WTC11 (cell line): ENCODE data around the gene CTNNA2. TPM values are rescaled to one million over a fixed set of nuclear protein-coding genes. Genes with fewer than 3 reads are reported as not detected.

ENCODE experiments used
- ATAC-seq: fragments of 200-7000 bp; cut with Tn5 transposase; 2 replicates; pipeline ENCODE4 v1.10.0; 2021; ENCODE audit warnings: mild to moderate bottlenecking, moderate library complexity
- CTCF ChIA-PET: fragments of 300-600 bp; sonication (Branson Sonifier 250); formaldehyde crosslinking; loops from one replicate; lab custom pipeline; 2021; ENCODE audit warnings: antibody characterized with exemption; lab: Charles Lee
- POLR2A ChIA-PET: fragments of 350-600 bp; sonication (Branson Sonifier 250); formaldehyde crosslinking; loops from one replicate; lab custom pipeline; 2021; ENCODE audit warnings: antibody characterized with exemption; lab: Charles Lee
- DNase-seq: peaks from one replicate; pipeline ENCODE4 v3.0.0; 2021; ENCODE audit warnings: low spot score
- H3K27ac Mint-ChIP-seq: 2 replicates; pipeline ENCODE4 v1.8.0; 2021; ENCODE audit warnings: mixed read lengths
- H3K27me3 Mint-ChIP-seq: 2 replicates; pipeline ENCODE4 v1.8.0; 2021; ENCODE audit warnings: low read depth, mild to moderate bottlenecking, moderate library complexity, mixed read lengths
- H3K36me3 Mint-ChIP-seq: 2 replicates; pipeline ENCODE4 v1.8.0; 2021; ENCODE audit warnings: mixed read lengths
- H3K4me1 Mint-ChIP-seq: 2 replicates; pipeline ENCODE4 v1.8.0; 2022; ENCODE audit warnings: mixed read lengths
- H3K4me3 Mint-ChIP-seq: 2 replicates; pipeline ENCODE4 v1.8.0; 2021; ENCODE audit warnings: mild to moderate bottlenecking, moderate library complexity, mixed read lengths
- H3K9me3 Mint-ChIP-seq: 2 replicates; pipeline ENCODE4 v1.8.0; 2021; ENCODE audit warnings: mixed read lengths
- ATF2 ChIP-seq: sonication (generic); formaldehyde crosslinking; IDR thresholded peaks from 2 replicates; pipeline ENCODE4 v1.8.1; 2022; ENCODE audit warnings: low read depth, missing genetic modification reagents, borderline replicate concordance
- ATF6 ChIP-seq: sonication (generic); formaldehyde crosslinking; IDR thresholded peaks from 2 replicates; pipeline ENCODE4 v1.8.1; 2023; ENCODE audit warnings: mild to moderate bottlenecking, missing genetic modification reagents
- E2F5 ChIP-seq: sonication (generic); formaldehyde crosslinking; IDR thresholded peaks from 2 replicates; pipeline ENCODE4 v1.8.1; 2022; ENCODE audit warnings: mild to moderate bottlenecking, moderate library complexity, missing genetic modification reagents
- EMX1 ChIP-seq: fragments of 250-450 bp; sonication (Bioruptor Pico); IDR thresholded peaks from 2 replicates; pipeline ENCODE4 v1.8.0; 2021; ENCODE audit warnings: mild to moderate bottlenecking
- GABPB1 ChIP-seq: sonication (generic); formaldehyde crosslinking; IDR thresholded peaks from 2 replicates; pipeline ENCODE4 v1.8.1; 2023; ENCODE audit warnings: mild to moderate bottlenecking, missing genetic modification reagents
- JAZF1 ChIP-seq: fragments of 250-450 bp; sonication (Bioruptor Pico); IDR thresholded peaks from 2 replicates; pipeline ENCODE4 v1.9.0; 2021; ENCODE audit warnings: moderate library complexity, mild to moderate bottlenecking, inconsistent platforms
- MLX ChIP-seq: sonication (generic); formaldehyde crosslinking; IDR thresholded peaks from 2 replicates; pipeline ENCODE4 v1.8.1; 2023; ENCODE audit warnings: mild to moderate bottlenecking, missing genetic modification reagents, moderate library complexity
- NR1H2 ChIP-seq: sonication (generic); formaldehyde crosslinking; IDR thresholded peaks from 2 replicates; pipeline ENCODE4 v1.9.0; 2021; ENCODE audit warnings: mild to moderate bottlenecking, moderate library complexity, missing genetic modification reagents
- NR2C2 ChIP-seq: sonication (generic); formaldehyde crosslinking; IDR thresholded peaks from 2 replicates; pipeline ENCODE4 v1.8.0; 2022; ENCODE audit warnings: mild to moderate bottlenecking, missing genetic modification reagents
- OVOL2 ChIP-seq: fragments of 250-450 bp; sonication (Bioruptor Pico); IDR thresholded peaks from 2 replicates; pipeline ENCODE4 v1.9.0; 2021; ENCODE audit warnings: mild to moderate bottlenecking, borderline replicate concordance
- TEAD1 ChIP-seq: sonication (generic); formaldehyde crosslinking; IDR thresholded peaks from 2 replicates; pipeline ENCODE4 v1.8.0; 2022; ENCODE audit warnings: mild to moderate bottlenecking, missing genetic modification reagents
- USF1 ChIP-seq: sonication (generic); formaldehyde crosslinking; IDR thresholded peaks from 2 replicates; pipeline ENCODE4 v1.8.0; 2022; ENCODE audit warnings: mild to moderate bottlenecking, missing genetic modification reagents
- ZBTB43 ChIP-seq: sonication (generic); formaldehyde crosslinking; IDR thresholded peaks from 2 replicates; pipeline ENCODE4 v1.8.1; 2023; ENCODE audit warnings: mild to moderate bottlenecking, missing genetic modification reagents
- ZNF232 ChIP-seq: sonication (generic); formaldehyde crosslinking; IDR thresholded peaks from 2 replicates; pipeline ENCODE4 v1.8.0; 2022; ENCODE audit warnings: mild to moderate bottlenecking, missing genetic modification reagents
- ZNF281 ChIP-seq: sonication (generic); formaldehyde crosslinking; IDR thresholded peaks from 2 replicates; pipeline ENCODE4 v1.8.0; 2023; ENCODE audit warnings: mild to moderate bottlenecking, missing genetic modification reagents
- ZNF396 ChIP-seq: fragments of 250-450 bp; sonication (Bioruptor Pico); IDR thresholded peaks from 2 replicates; pipeline ENCODE4 v1.8.0; 2021; ENCODE audit warnings: mild to moderate bottlenecking, moderate library complexity, borderline replicate concordance
- ZNF416 ChIP-seq: fragments of 250-450 bp; sonication (Bioruptor Pico); IDR thresholded peaks from 2 replicates; pipeline ENCODE4 v1.9.0; 2021; ENCODE audit warnings: mild to moderate bottlenecking, inconsistent platforms
- ZNF425 ChIP-seq: fragments of 250-450 bp; sonication (Bioruptor Pico); conservative IDR thresholded peaks from 2 replicates; pipeline ENCODE4 v1.9.0; 2021; ENCODE audit warnings: mild to moderate bottlenecking
- ZNF512 ChIP-seq: sonication (generic); formaldehyde crosslinking; IDR thresholded peaks from 2 replicates; pipeline ENCODE4 v1.8.1; 2022; ENCODE audit warnings: missing genetic modification reagents, borderline replicate concordance
- total RNA-seq: library from RNA; stranded (reverse); gene quantifications from 3 replicates; pipeline ENCODE4 v1.2.3, GENCODE V29; 2021

CTNNA2 gene
- total RNA-seq, 1 experiment from 2014 or later, result 3.8 TPM

- Mint-ChIP-seq H3K4me1 (peaks cover 8% of the 10 kb centered on the region; the same call in 1 of the 2 replicates), H3K27ac (no peak overlapping the region), H3K9me3 (peaks cover 31% of the 10 kb centered on the region), H3K36me3 (peaks cover 10% of the 10 kb centered on the region), H3K4me3 (no peak overlapping the region), H3K27me3 (no peaks in the 10 kb centered on the region; the same call in 1 of the 2 replicates)
- TF ChIP-seq ATF2 (CRISPR knock-in tag), result no peak
- no peak for TF ChIP-seq ZNF416
- ChIA-PET POLR2A (no interaction called here), CTCF (no interaction called here)
- DNase-seq, result no peak
- ATAC-seq, result no peak
These were observed 900.3 kb downstream of the CTNNA2 start for GRCh38 chr2:80413136-80413535.

GRCh38 chr2:80417737-80418136, 904.9 kb downstream of the CTNNA2 start:
- H3K27me3 Mint-ChIP-seq, result no peaks in the 10 kb centered on the region; the same call in 1 of the 2 replicates
- DNase-seq, result no peak
- no peak overlapping the region for H3K27ac Mint-ChIP-seq
- ChIA-PET POLR2A (no interaction called here), CTCF (no interaction called here)
- peaks cover 7% of the 10 kb centered on the region for H3K4me1 Mint-ChIP-seq
- ATAC-seq, result no peak
- H3K36me3 Mint-ChIP-seq, result peaks cover 10% of the 10 kb centered on the region
- peaks cover 29% of the 10 kb centered on the region for H3K9me3 Mint-ChIP-seq
- H3K4me3 Mint-ChIP-seq, result no peak overlapping the region
- TF ChIP-seq ZNF425 (CRISPR knock-in tag) (no peak), TEAD1 (CRISPR knock-in tag) (no peak), JAZF1 (no peak), ZBTB43 (CRISPR knock-in tag) (no peak), NR1H2 (no peak), ZNF396 (CRISPR knock-in tag) (no peak), ATF2 (CRISPR knock-in tag) (no peak), OVOL2 (no peak), ZNF512 (CRISPR knock-in tag) (no peak), ZNF281 (no peak), ATF6 (no peak), E2F5 (CRISPR knock-in tag) (no peak), USF1 (CRISPR knock-in tag) (no peak), GABPB1 (no peak), EMX1 (CRISPR knock-in tag) (no peak), ZNF232 (CRISPR knock-in tag) (no peak), NR2C2 (CRISPR knock-in tag) (no peak), MLX (no peak)
